ENCODE results near the gene CYP3A4. TPM values are rescaled to one million over a fixed set of nuclear protein-coding genes. Genes with fewer than 3 reads are reported as not detected.

Gene CYP3A4
- total and polyA plus RNA-seq, 9 of the 15 experiments (the other 6 are each of a cell fraction or from before 2014, with no cell fraction given) = 0.07 to 0.08 TPM; not detected in 7

DNA sequence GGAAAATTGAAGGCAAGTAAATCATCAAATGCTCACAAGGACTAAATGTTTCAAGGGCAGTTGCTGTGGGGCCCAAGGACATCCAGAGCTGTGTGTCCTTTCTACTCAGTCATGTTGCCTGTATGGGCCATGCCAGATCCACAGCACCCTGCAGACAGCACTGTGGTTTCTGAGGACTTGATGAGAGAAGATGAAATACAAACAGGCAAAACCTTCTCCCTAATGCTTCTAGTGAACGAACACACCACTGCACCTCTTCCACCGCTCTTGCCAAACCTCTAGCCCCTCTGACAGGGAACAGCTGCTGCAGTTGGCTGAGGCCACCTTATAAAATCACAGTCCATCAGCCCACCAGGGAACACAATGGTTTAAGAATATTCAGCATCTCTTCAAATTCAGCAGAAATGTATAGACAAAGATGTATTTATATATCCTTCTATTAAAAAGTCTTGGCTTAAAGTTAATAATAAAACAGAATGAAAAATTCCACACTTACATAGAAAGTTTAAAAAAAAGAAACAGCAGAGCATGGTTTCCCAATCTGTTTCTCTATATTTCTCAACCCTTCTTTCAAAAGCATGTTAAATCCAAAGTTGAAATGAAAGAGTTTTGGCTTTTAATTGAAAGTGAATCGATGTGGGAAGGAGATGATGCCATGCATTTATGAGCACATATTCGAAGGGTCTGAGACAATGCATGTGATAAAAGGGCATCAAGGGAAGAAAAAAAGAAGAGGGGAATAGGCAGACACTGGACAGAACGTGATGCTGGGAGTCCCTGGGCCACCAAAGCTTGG, 63.0 kb downstream of the CYP3A4 start:
- no peak overlapping the region for H3K9ac ChIP-seq (ENCODE audit: insufficient read depth in 1 of 2, low read depth in 2 of 2, low read length in 2 of 2)
- H3K27ac ChIP-seq (ENCODE audit: extremely low read depth, low read depth, low read length) = no peak overlapping the region
- ATAC-seq = peak; percentile 28; the same call in 2 of the 3 replicates

More for the DNA sequence above, 63.0 kb downstream of the CYP3A4 start:
- DNase-seq (ENCODE audit: extremely low read depth in 1 of 4, low spot score in 3 of 4) (no peak), FAIRE-seq (no peak)
- Histone ChIP-seq H3K4me2 (ENCODE audit: insufficient read depth, low read length) (no peak overlapping the region), H3K4me1 (replicated peaks in 1 of 2; ENCODE audit: control insufficient read depth in 2 of 2, insufficient read depth in 2 of 2, low read length in 2 of 2) (peaks cover 9 to 10% of the 10 kb centered on the region in 2 experiments; a peak in 3 of 5 replicates), H3K4me3 (no peak overlapping the region), H3K9me3 (replicated peaks; ENCODE audit: control insufficient read depth, insufficient read depth, low read depth, low read length) (no peaks in the 10 kb centered on the region; the same call in 1 of the 2 replicates), H3K79me2 (ENCODE audit: control insufficient read depth, insufficient read depth, low read length) (no peaks in the 10 kb centered on the region), H4K20me1 (replicated peaks; ENCODE audit: control insufficient read depth, insufficient read depth, low read length) (no peaks in the 10 kb centered on the region), H3K9me1 (ENCODE audit: control insufficient read depth, insufficient read depth, low read length) (no peaks in the 10 kb centered on the region), H2AFZ (ENCODE audit: low read depth, low read length) (no peak overlapping the region), H3K36me3 (ENCODE audit: control insufficient read depth, insufficient read depth, low read length) (no peaks in the 10 kb centered on the region), H3K27me3 (ENCODE audit: control insufficient read depth in 2 of 2, insufficient read depth in 2 of 2, low read length in 2 of 2) (no peaks in the 10 kb centered on the region)
- TF ChIP-seq NR2C2 (CRISPR knock-in tag; IDR thresholded peaks at IDR 0.05) (no peak), NR2C2 (tag; IDR thresholded peaks at IDR 0.05) (no peak), ZNF146 (CRISPR knock-in tag; IDR thresholded peaks at IDR 0.05; ENCODE audit: unreplicated experiment) (no peak)
- TF ChIP-seq, protein P1, sequence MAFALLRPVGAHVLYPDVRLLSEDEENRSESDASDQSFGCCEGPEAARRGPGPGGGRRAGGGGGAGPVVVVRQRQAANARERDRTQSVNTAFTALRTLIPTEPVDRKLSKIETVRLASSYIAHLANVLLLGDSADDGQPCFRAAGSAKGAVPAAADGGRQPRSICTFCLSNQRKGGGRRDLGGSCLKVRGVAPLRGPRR (CRISPR knock-in tag; IDR thresholded peaks at IDR 0.05) = no peak
- intact Hi-C loops (cut with micrococcal nuclease) (no loop called here), in situ Hi-C loops (cut with MboI) (no loop called here)
- POLR2A ChIA-PET = no interaction called here
- 17% methylated on average over 5 of the region's 5 CpGs for WGBS (ENCODE audit: insufficient coverage, low coverage, missing lambda C conversion rate)
- BruUV-seq (replicated peaks) = no TSS peak
- CTCF ChIA-PET (ENCODE audit: low intra/inter-chr PET ratio) = no interaction called here

Data from K562 (cell line).